Measurements from ENCODE around the gene GDPD1. TPM values are rescaled to one million over a fixed set of nuclear protein-coding genes. Genes with fewer than 3 reads are reported as not detected.

GDPD1 gene
- total RNA-seq, 2 donors from 2014 or later: 23.2 to 42.1 TPM

GRCh38 chr17:59260722-59261121 lies 40.4 kb downstream of the GDPD1 start:
- no peak for TF ChIP-seq CTCF (conservative IDR thresholded peaks at IDR 0.05)
- WGBS, 2 experiments (ENCODE audit: insufficient coverage in 1 of 2, insufficient read length in 1 of 2): 95 to 100% methylated on average over 2 of the region's 2 CpGs
- Mint-ChIP-seq H3K4me3 (no peak overlapping the region), H3K27me3 (ENCODE audit: insufficient read depth) (no peaks in the 10 kb centered on the region), H3K36me3 (ENCODE audit: low read depth) (peaks cover 17% of the 10 kb centered on the region), H3K4me1 (peaks cover 8% of the 10 kb centered on the region), H3K27ac (no peak overlapping the region), H3K9me3 (no peaks in the 10 kb centered on the region)
- H3K27me3 ChIP-seq (ENCODE audit: control insufficient read depth, insufficient read depth, low read length, poor library complexity, severe bottlenecking): no peaks in the 10 kb centered on the region
- peaks cover 4% of the 10 kb centered on the region for H3K36me3 ChIP-seq (ENCODE audit: control insufficient read depth, insufficient read depth, low read length)
- H3K27ac ChIP-seq (ENCODE audit: low read depth, low read length): no peak overlapping the region
- H3K9ac ChIP-seq (ENCODE audit: extremely low read depth, low read length, poor library complexity, severe bottlenecking): no peak overlapping the region
- H3K4me3 ChIP-seq (ENCODE audit: low read length): no peak overlapping the region
- H3K9me3 ChIP-seq (ENCODE audit: control insufficient read depth, low read length): no peaks in the 10 kb centered on the region
- no peaks in the 10 kb centered on the region for H3K4me1 ChIP-seq (ENCODE audit: control insufficient read depth, insufficient read depth, low read length)
- no peak for DNase-seq

DNA sequence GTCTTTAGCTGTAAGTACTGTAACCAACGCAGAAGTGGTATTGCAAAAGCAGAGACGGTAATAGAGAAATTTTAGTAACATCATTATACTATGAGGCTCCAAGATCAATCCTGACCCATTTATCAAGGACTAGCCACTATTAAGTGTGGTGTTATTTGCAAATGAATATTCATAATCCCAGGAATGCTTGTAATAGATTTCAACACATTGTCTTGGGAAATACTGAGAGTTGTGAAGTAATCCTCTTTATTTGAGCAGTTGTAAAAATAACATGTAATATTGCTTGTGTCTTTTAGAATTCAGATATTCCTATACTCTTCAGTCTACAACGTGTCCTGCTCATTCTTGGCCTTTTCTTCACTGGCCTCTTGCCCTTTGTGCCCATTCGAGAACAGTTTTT lies 46.4 kb downstream of the GDPD1 start:
- peaks cover 39% of the 10 kb centered on the region for H3K36me3 Mint-ChIP-seq (ENCODE audit: low read depth)
- no peak for TF ChIP-seq CTCF (conservative IDR thresholded peaks at IDR 0.05)
- H3K9me3 ChIP-seq (ENCODE audit: control insufficient read depth, low read length): no peaks in the 10 kb centered on the region
- H3K4me3 Mint-ChIP-seq: no peak overlapping the region
- no peaks in the 10 kb centered on the region for H3K4me1 Mint-ChIP-seq
- no peaks in the 10 kb centered on the region for H3K4me1 ChIP-seq (ENCODE audit: control insufficient read depth, insufficient read depth, low read length)
- no peak overlapping the region for H3K27ac Mint-ChIP-seq
- H3K27me3 Mint-ChIP-seq (ENCODE audit: insufficient read depth): no peaks in the 10 kb centered on the region
- H3K27ac ChIP-seq (ENCODE audit: low read depth, low read length): no peak overlapping the region
- no peak for DNase-seq
- H3K4me3 ChIP-seq (ENCODE audit: low read length): no peak overlapping the region
- peaks cover 2% of the 10 kb centered on the region for H3K9me3 Mint-ChIP-seq
- peaks cover 11% of the 10 kb centered on the region for H3K36me3 ChIP-seq (ENCODE audit: control insufficient read depth, insufficient read depth, low read length)
- 96% methylated on average over 4 of the region's 4 CpGs; no CpG with 5 or more reads in 1 of the 2 experiments for WGBS, 2 experiments (ENCODE audit: insufficient coverage in 1 of 2, insufficient read length in 1 of 2)
- no peak overlapping the region for H3K9ac ChIP-seq (ENCODE audit: extremely low read depth, low read length, poor library complexity, severe bottlenecking)
- no peaks in the 10 kb centered on the region for H3K27me3 ChIP-seq (ENCODE audit: control insufficient read depth, insufficient read depth, low read length, poor library complexity, severe bottlenecking)

GRCh38 chr17:59267776-59268175 lies 47.5 kb downstream of the GDPD1 start:
- TF ChIP-seq CTCF (conservative IDR thresholded peaks at IDR 0.05): no peak
- Histone ChIP-seq H3K27me3 (ENCODE audit: control insufficient read depth, insufficient read depth, low read length, poor library complexity, severe bottlenecking) (no peaks in the 10 kb centered on the region), H3K27ac (ENCODE audit: low read depth, low read length) (no peak overlapping the region), H3K9me3 (ENCODE audit: control insufficient read depth, low read length) (no peaks in the 10 kb centered on the region), H3K36me3 (ENCODE audit: control insufficient read depth, insufficient read depth, low read length) (peaks cover 19% of the 10 kb centered on the region), H3K9ac (ENCODE audit: extremely low read depth, low read length, poor library complexity, severe bottlenecking) (no peak overlapping the region), H3K4me1 (ENCODE audit: control insufficient read depth, insufficient read depth, low read length) (no peaks in the 10 kb centered on the region), H3K4me3 (ENCODE audit: low read length) (no peak overlapping the region)
- Mint-ChIP-seq H3K27ac (no peak overlapping the region), H3K9me3 (peaks cover 3% of the 10 kb centered on the region), H3K4me1 (no peaks in the 10 kb centered on the region), H3K4me3 (no peak overlapping the region), H3K36me3 (ENCODE audit: low read depth) (peaks cover 48% of the 10 kb centered on the region), H3K27me3 (ENCODE audit: insufficient read depth) (no peaks in the 10 kb centered on the region)
- no peak for DNase-seq
- 92% methylated on average over 5 of the region's 5 CpGs; no CpG with 5 or more reads in 1 of the 2 experiments for WGBS, 2 experiments (ENCODE audit: insufficient coverage in 1 of 2, insufficient read length in 1 of 2)

Measured in endodermal cell (in vitro differentiated cells).